ENCODE results near the gene CYP2S1.

CYP2S1 gene

DNA sequence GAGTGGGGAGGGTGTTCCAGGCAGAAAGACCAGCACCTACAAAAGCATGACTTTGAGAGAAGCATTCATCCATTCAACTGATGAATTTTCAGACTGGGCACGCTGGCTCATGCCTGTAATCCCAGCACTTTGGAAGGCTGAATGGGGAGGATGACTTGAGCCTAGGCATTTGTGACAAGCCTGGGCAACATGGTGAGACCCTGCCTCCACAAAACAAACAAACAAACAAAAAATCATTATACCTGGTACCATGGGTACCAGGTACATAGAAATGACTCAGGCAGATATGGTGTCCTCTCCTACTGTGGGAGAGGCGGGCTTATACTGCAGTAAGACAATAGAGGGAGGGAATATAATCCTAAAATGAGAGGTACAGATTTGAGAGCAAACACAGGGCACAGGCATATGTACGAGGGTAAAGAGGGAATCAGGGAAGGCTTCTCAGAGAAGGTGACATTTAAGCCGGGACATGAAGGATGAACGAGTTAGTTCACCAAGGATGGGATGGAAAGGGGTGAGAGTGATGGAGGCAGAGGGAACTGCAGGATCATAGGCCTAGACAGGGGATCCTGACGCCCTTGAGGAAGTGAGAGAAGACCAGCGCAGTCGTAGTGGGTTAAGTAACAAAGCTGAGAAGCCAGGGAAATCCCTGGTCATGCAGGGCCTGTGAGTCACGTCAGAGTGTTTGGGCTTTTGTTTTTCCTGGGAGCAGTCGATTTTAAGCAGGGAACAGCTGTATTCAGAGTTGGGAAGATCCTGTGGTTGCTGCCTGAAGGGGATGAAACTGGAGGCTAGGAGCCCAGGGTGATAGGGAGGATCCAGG is 2.9 kb downstream of the CYP2S1 start:
- DNase-seq: no peak

DNA sequence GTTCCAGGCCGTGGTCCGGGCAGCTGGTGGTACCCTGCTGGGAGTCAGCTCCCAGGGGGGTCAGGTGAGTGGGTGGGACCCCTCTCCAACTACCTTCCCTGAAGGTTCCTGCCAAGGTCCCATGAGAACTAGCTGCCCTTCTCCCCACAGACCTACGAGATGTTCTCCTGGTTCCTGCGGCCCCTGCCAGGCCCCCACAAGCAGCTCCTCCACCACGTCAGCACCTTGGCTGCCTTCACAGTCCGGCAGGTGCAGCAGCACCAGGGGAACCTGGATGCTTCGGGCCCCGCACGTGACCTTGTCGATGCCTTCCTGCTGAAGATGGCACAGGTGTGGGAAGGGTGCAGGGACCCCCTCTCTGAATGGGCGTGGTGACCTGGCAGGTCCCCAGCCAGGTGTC is 5.5 kb downstream of the CYP2S1 start:
- DNase-seq: no peak

DNA sequence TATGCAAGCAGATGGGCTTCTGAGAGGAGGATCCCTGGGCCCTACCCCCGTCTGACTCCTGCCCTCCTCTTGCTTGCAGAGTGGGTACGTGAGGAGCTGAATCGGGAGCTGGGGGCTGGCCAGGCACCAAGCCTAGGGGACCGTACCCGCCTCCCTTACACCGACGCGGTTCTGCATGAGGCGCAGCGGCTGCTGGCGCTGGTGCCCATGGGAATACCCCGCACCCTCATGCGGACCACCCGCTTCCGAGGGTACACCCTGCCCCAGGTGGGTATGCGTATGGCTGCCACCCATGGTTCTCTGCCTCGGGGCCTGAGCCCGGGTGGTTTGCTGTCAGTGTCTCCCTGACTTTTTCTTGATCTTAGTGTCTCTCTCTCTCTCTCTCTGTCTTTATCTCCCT is 10.4 kb downstream of the CYP2S1 start:
- DNase-seq: no peak

DNA sequence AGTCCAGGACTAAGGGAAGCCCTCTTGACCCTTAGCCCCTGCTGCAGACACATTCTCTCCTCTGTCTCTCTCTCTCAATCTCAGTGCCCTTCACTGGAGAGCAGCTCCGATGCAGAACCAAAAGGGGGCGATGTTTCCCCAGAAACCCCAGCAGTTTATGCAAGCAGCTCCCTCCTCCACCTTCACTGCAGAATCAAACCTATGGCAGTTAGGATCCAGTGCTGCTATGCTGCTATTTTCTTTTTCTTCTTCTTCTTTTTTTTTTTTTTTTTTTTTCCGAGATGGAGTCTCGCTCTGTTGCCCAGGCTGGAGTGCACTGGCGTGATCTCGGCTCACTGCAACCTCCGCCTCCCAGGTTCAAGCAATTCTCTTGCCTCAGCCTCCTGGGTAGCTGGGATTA is 11.3 kb downstream of the CYP2S1 start:
- peak; percentile 88 for DNase-seq

DNA sequence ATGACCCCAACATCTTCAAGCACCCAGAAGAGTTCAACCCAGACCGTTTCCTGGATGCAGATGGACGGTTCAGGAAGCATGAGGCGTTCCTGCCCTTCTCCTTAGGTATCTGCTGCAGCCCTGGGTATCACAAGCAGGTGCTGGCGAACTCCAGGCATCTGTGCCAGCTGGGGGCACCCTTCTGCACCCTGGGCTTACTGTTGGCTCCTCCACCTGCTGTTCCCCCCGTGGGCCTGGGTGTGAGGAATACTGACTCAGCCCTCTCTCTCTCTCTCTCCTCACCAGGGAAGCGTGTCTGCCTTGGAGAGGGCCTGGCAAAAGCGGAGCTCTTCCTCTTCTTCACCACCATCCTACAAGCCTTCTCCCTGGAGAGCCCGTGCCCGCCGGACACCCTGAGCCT is 13.0 kb downstream of the CYP2S1 start:
- no peak for DNase-seq

DNA sequence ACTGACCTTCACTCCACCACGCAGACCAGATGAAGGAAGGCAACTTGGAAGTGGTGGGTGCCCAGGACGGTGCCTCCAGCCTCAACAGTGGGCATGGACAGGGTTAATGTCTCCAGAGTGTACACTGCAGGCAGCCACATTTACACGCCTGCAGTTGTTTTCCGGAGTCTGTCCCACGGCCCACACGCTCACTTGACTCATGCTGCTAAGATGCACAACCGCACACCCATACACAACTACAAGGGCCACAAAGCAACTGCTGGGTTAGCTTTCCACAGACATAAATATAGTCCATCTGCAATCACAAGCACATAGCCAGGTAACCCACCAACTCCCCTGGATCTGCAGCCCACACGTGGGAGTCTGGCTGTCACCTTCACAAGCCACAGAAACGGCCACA is 13.4 kb downstream of the CYP2S1 start:
- DNase-seq: no peak

DNA sequence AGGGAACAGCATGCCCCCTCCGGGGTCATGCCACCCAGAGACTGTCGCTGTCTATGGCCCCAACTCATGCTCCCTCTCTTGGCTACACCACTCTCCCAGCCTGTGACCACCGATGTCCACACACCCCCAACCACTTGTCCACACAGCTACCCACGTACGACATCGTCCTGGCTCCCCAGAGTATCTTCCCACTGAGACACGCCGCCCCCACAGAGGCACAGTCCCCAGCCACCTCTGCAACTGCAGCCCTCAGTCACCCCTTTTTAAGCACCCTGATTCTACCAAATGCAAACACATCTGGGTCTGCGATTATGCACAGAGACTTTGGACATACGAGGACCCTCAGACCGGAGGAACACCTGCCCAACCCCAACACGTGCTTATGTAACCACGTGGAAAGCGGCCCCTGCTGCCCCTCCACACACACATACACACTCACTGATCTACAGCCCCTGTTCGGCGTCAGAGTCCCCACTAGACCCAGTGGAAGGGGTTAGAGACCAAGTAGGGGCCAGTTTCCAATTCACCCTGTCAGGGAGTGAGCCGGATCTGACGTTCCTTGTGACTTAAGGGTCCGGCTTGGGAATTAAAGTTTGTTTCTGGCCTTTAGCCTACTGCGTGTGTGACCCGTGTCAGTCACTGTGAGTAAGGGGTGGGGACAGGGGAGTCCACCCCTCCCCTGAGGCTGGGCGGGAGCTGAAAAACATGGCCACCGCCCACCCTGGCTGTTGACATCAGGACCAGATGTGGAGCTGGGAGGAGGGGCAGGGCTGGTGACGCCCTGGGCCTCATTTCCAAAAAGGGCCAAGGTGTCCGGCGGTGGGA is 14.1 kb downstream of the CYP2S1 start:
- peak; percentile 79 for DNase-seq

DNA sequence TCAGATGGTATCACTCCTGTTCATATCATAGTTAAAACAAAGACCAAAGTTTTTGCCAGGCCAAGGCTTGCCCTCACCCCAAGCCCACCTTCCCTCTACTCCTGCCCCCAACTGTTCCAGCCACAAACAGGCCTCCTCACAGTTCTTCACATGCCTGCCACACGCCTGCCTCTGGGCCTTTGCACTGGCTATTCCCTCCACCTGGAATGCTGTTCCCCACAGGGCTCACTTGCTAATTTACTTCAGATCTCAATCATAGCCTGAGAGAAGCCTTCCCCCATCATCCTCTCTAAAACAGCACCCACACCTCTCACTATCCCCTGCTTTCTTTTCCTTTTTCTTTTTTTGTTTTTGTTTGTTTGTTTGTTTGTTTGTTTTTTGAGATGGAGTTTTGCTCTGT is 21.1 kb downstream of the CYP2S1 start:
- DNase-seq: no peak

DNA sequence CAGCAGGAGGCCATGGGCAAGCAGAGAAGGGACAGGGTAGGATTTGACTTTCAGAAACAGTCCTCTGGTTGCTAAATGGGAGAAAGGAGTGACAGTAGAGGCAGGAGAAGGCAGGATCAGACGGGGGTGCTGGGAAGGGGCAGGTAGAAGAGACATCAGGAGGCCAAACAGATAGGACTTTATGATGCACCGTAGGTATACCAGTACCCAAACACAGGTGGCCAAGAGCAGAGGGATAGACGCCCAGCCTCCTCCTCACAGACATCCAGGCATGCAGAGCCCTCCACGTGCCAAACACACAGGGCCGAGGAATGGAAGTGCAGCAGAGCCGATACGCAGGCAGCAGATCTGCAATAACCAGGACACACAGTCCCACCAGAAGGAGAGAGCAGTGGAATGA is 24.7 kb downstream of the CYP2S1 start:
- DNase-seq: no peak

DNA sequence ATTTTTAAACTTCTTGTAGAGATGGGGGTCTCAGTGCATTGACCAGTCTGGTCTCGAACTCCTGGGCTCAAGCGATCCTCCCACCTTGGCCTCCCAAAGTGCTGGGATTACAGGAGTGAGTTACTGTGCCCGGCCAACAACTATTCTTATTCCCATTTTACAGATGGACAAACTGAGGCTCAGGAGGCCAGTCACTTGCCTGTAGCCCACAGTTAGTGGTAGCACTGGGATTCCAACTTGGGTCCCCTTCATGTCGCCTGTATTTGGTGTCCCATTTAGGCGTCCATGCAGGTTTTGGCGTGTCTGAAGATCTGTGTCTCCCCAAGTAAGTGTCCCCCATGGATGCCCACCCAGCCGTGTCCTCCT is 25.2 kb downstream of the CYP2S1 start:
- DNase-seq: no peak

DNA sequence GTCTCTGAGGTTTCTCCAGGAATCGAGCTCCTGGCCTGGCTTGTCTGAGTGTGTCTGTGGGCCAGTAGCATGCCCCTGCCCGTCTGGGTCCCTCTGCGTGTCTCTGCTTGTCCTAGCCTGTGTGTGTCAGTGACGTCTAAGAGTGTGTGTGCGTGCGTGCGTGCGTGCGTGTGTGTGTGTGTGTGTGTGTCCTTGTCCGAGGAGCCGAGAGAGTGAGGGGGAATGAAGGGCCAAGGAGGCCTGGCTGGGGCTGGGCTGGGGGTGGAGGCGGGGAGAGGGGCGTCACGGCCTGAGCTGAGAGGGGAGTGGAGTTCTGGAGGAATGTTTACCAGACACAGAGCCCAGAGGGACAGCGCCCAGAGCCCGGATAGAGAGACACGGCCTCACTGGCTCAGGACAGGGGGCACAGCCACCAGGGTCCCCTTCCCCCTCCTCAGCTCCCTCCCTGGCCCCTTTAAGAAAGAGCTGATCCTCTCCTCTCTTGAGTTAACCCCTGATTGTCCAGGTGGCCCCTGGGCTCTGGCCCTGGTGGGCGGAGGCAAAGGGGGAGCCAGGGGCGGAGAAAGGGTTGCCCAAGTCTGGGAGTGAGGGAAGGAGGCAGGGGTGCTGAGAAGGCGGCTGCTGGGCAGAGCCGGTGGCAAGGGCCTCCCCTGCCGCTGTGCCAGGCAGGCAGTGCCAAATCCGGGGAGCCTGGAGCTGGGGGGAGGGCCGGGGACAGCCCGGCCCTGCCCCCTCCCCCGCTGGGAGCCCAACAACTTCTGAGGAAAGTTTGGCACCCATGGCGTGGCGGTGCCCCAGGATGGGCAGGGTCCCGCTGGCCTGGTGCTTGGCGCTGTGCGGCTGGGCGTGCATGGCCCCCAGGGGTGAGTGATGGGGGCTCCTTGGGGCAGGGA is 25.8 kb downstream of the CYP2S1 start, which contains the start of gene AXL:
Gene AXL (plus strand): TSS at position 609 of the 893 bp plus-strand sequence. CDS start 170 bp downstream, at position 779.
- peak; percentile 89 for DNase-seq

DNA sequence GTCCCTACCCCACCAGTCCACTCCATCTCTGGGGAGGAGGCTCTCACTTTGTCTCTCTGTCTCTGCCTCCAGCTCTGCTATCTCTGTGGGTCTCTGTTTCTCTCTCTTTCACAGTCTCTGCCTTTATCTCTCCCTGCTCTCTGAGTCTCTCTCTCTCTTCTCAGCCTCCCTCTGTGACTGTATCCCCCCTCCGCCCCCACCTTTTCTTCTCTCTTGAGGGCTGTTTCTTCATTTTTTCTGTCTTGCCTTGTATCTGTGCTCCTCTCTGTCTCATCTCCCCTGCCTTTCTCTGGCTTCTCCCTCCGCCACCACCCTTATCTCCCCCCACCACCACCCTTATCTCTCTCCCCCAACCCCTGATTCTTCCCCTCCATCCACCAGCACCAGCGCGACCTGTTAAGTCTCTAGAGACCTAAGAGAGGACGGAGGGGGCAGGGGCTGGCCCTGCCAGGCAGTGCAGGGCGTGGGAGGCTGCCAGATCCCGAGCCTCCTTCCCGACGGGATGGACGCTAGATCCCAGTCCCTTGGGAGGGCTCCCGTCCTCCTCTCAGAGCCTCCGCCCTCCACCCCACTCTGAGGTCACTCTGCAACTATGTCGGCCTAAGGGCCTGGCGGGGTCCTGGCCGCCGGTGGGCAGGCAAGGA is 27.0 kb downstream of the CYP2S1 start:
- DNase-seq: no peak

DNA sequence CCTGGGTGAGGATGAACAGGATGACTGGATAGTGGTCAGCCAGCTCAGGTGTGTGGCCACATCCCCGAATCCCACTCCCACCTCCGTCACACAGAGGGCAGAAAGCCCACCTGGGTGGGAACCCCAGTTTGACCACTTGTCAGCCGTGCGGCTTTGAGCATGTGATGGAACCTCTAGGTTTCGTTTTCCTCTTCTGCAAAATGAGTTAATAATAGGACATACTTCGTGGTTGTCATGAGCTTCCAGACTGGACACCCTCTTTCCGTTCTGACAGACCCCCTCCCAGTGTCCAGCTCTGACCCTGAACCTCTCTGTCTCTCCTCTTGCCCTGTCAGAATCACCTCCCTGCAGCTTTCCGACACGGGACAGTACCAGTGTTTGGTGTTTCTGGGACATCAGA is 27.8 kb downstream of the CYP2S1 start:
- no peak for DNase-seq

DNA sequence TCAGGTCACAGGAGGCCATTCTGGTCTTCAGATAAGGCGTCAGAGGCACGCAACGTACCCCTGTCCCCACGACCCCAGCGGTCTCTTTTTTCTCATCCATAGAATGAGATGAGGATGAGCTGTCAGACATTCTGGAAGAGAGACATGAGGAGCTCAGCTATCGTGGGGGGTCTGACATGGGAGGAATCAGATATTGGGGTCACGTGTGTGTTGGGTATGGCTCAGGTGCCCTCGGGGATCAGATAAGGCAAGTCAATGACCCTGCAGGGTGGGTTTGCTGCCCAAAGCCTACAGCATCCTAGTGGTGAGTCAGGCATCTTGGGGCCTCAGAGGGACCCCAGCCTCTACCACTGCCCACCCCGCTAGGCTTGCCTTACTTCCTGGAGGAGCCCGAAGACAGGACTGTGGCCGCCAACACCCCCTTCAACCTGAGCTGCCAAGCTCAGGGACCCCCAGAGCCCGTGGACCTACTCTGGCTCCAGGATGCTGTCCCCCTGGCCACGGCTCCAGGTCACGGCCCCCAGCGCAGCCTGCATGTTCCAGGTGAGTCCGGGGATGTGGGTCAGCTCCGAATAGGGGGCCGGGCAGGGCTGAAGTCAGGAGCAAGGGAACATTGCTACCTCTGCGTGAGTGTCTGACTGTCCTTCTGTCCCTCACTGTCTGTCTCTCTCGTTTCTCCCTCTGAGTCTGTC is 28.6 kb downstream of the CYP2S1 start:
- DNase-seq: no peak

DNA sequence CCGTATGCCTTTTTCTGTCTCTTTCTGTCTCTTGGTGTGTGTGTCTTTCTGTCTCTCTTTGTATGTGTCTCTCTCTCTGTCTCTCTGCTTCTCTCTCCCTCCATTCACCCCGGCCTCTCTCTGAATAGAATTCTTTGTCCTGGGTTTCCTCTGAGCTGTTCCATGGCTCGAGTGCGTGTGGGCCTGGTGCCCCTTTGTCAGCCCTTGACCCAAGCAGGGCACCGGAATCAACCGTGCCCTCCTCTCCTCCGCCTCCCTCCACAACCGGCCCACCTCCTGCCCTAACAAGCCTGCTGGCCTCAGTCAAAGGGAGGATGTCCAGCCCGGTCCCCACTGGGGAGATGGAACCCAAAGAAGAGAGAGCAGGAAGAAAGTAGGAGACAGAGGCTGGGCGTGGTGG is 29.2 kb downstream of the CYP2S1 start:
- DNase-seq: no peak

DNA sequence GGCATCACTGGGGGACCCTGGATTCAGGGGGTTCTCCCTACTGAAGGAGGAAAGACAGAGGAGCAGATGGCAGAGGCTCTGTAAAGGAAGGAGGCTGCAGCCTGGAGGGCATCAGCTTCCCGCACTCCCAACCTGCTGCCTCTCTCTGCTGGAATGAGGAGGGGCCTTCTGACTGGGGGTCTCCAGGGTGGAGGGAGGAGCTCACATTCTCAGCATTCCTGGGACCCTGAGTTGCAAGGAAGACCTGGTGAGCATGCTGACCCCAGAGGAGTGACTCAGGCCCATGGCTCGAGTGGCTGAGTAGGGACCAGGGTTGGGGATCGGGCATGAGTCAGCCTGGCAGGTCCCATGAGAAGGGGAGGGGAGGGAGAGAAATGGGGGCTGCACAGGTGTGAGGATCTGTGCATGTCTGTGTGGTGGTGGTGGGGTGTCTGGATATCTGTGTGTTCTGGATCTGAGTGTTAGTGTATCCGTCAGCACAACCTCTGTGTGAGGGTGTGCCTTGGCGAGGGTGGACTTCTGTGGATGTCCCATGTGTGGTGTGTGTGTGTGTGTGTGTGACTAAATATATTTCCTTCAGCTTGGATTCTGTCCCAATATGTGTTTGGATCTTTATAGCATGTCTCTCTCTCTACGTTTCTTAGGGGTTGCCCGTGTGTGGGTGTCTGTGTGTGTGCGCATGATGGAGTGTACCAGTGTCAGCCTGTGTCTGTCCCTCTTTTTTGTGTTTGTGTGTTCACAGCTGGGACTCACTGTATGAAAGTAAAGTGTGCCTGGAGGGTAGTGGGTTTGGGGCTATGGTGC is 30.6 kb downstream of the CYP2S1 start:
- DNase-seq: no peak

DNA sequence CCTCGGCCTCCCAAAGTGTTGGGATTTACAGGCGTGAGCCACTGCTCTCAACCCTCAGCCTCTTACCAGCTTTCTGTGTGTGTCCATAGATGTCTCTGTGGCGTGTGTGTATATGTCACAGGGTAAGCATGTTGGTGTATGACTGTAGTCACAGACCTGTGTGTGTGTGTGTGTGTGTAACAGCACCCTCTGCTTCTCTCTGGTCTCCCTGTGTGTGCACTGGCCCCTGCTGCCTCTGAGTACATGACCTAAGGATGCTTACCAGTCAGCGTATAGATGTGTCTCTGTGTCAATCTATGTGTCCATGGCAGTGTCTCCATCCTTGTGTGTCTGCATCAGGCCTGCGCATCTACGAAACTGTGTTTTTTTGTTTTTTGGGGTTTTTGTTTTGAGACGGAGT is 31.6 kb downstream of the CYP2S1 start:
- no peak for DNase-seq

DNA sequence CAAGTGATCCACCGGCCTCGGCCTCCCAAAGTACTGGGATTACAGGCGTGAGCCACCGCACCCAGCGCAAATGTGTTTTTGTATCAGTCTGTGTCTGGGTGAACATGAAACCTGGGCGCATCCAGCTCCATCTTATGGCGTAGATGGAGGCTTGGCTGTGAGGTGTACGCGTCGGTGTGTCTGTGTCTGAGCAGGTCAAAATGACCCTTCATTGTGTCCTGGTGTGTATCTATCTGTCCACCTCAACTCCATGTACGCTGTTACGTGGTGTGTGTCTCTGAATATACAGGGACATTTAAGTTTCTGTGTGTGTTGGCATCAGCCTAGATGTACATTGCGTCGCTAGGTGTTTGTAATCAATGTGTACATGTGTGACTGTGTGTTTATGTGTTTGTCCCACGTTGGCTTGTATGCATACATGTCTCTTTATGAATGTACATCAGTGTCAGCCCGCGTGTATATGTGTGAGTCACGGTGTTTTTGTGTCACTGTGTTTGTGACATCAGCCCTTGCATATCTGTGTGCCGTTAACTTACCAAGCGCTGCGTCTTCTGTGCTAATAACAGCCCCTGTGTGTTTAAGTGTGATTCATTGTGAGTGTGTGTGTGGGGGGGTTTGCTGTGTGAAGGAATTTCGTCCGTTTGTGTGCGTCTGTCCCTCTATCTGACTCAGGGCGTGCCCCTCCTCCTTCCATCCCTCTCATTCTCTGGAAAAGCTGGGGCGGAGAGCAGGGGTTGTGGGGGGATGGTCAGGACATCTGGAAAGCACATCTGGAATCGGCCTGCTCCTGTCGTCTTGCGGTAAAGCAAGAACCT is 32.4 kb downstream of the CYP2S1 start:
- no peak for DNase-seq

DNA sequence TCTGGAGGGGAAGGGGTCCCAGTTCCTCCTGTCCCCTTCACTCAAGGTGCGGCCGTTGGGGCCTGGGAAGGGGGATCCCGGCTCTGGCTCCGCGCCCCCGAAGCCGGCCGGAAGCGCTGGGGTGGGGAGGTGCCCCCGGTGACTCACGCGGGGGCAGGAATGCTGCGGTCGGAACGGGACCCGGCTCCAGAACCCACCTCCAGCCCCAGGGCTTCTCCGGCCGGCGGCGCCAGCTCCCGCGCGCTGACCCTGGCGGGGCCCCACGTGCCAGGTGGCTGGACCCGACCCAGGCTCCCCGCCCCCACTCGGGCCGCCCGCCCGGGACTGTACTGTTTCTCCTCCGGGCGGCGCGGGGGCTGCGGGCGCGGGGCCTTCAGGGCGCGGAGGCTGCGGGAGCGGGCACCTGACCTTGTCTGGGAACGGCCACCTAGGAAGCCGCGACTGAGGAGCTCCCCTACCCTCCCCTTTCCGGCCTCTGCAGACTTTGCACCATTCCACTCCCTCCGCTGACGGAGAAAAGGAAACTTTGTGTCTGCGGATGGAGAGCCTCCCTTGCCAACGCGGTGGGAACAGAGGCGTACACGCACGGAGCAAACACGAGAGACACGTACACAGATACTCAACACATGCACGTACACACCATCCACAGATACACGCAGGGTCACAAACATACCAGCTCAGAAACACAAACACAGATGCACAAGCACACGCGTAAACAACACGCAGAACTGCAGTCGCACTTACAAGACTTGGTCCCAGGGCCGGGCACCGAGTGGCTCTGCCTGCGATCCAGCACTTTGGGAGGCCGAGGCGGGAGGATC is 33.2 kb downstream of the CYP2S1 start:
- peak; percentile 86 for DNase-seq

Measured in right forelimb (tissue), 1 donor.